Stimulated activated CD4-positive, alpha-beta T cell treated with anti-CD3 and anti-CD28 coated beads, Interleukin-2, amount 100 ng/mL, for 4 hours (primary cell): Measurements from ENCODE around the gene ADRB2.

Experiments
- DNase-seq: peaks from one replicate; pipeline ENCODE4 v3.0.0-alpha.2; 2020; ENCODE audit warnings: low read depth

ADRB2 gene

GRCh38 chr5:148805326-148806290 lies 20.8 kb upstream of the ADRB2 start:
- DNase-seq, result no peak

GRCh38 chr5:148806520-148806931 lies 19.9 kb upstream of the ADRB2 start:
- DNase-seq, result no peak

- no peak for DNase-seq
Observed at GRCh38 chr5:148807851-148808250, 18.6 kb upstream of the ADRB2 start.

- DNase-seq, result no peak
Observed at GRCh38 chr5:148808864-148809642, 17.4 kb upstream of the ADRB2 start.

- DNase-seq, result no peak
Observed at GRCh38 chr5:148809781-148810524, 16.5 kb upstream of the ADRB2 start.

GRCh38 chr5:148810823-148811222 lies 15.6 kb upstream of the ADRB2 start:
- DNase-seq, result no peak

GRCh38 chr5:148811756-148812155 lies 14.7 kb upstream of the ADRB2 start:
- DNase-seq, result no peak

- DNase-seq, result no peak
Observed at GRCh38 chr5:148815086-148815485, 11.3 kb upstream of the ADRB2 start.

- DNase-seq, result no peak
Observed at GRCh38 chr5:148815578-148815977, 10.8 kb upstream of the ADRB2 start.

- DNase-seq, result no peak
Observed at GRCh38 chr5:148816357-148816756, 10.1 kb upstream of the ADRB2 start.

- no peak for DNase-seq
Observed at GRCh38 chr5:148816782-148817181, 9.6 kb upstream of the ADRB2 start.

GRCh38 chr5:148817606-148818005 lies 8.8 kb upstream of the ADRB2 start:
- DNase-seq, result no peak

GRCh38 chr5:148820461-148821395 lies 5.7 kb upstream of the ADRB2 start:
- DNase-seq, result no peak

- DNase-seq, result no peak
Observed at GRCh38 chr5:148823871-148824270, 2.5 kb upstream of the ADRB2 start.

- no peak for DNase-seq
Observed at GRCh38 chr5:148825716-148826052, 727 bp upstream of the ADRB2 start.

GRCh38 chr5:148826739-148827070 lies 294 bp downstream of the ADRB2 start:
- DNase-seq, result no peak

GRCh38 chr5:148827723-148828122 lies 1.3 kb downstream of the ADRB2 start:
- DNase-seq, result no peak

GRCh38 chr5:148828511-148829247 lies 2.3 kb downstream of the ADRB2 start:
- DNase-seq, result no peak

- no peak for DNase-seq
Observed at GRCh38 chr5:148829248-148829594, 2.8 kb downstream of the ADRB2 start.

GRCh38 chr5:148829734-148830133 lies 3.3 kb downstream of the ADRB2 start:
- no peak for DNase-seq

- DNase-seq, result no peak
Observed at GRCh38 chr5:148830211-148830610, 3.8 kb downstream of the ADRB2 start.
